Vagina (tissue), 2 donors: ENCODE results near the gene GRIN3A. TPM values are rescaled to one million over a fixed set of nuclear protein-coding genes. Genes with fewer than 3 reads are reported as not detected.

Source experiments
- DNase-seq, 2 donors: peaks; one replicate each; pipeline ENCODE4 v3.0.0-alpha.2; 2017; ENCODE audit errors: extremely low spot score in 2 of 2
- H3K27ac ChIP-seq: fragments of 200-600 bp; sonication (generic); one replicate; pipeline ENCODE4 v1.5.1; 2019
- H3K27me3 ChIP-seq: fragments of 200-600 bp; sonication (generic); one replicate; pipeline ENCODE4 v1.5.1; 2019
- H3K36me3 ChIP-seq, 2 donors: fragments of 200-600 bp; sonication (generic); one replicate each; pipeline ENCODE4 v1.5.1; 2017 to 2019
- H3K4me1 ChIP-seq: fragments of 200-600 bp; sonication (generic); one replicate; pipeline ENCODE4 v1.5.1; 2019
- H3K4me3 ChIP-seq, 2 donors: fragments of 200-600 bp; sonication (generic); 1 replicate in 1 of 2; 2 replicates in 1 of 2; pipeline ENCODE4 v1.5.1; 2016 to 2019
- H3K9me3 ChIP-seq: fragments of 200-600 bp; sonication (generic); one replicate; pipeline ENCODE4 v1.5.1; 2019
- CTCF ChIP-seq, 3 experiments: fragments of 450-650 bp in 2 of 3; fragments of 200-600 bp in 1 of 3; sonication (generic) in 1 of 3; IDR thresholded peaks; one replicate each; pipeline ENCODE4 v1.5.1; 2017 to 2019; ENCODE audit warnings: antibody characterized with exemption in 3 of 3, mild to moderate bottlenecking in 2 of 3, moderate library complexity in 2 of 3
- POLR2A ChIP-seq, 2 donors: fragments of 450-650 bp; IDR thresholded peaks; one replicate each; pipeline ENCODE4 v1.6.1; 2017; ENCODE audit warnings: antibody characterized with exemption in 2 of 2, mild to moderate bottlenecking in 2 of 2, moderate library complexity in 2 of 2
- POLR2AphosphoS5 ChIP-seq, 2 donors: sonication (generic); formaldehyde crosslinking; IDR thresholded peaks; one replicate each; pipeline ENCODE4 v1.9.0; 2017; ENCODE audit warnings: antibody characterized with exemption in 2 of 2, mild to moderate bottlenecking in 2 of 2, low read depth in 1 of 2; ENCODE audit not compliant: insufficient read depth in 1 of 2
- intact Hi-C: fragments of 100-400 bp; cut with DNase I; formaldehyde crosslinking; loops from one replicate; pipeline ENCODE4 v1.15.1; 2023
- total RNA-seq: library from RNA; depleted of rRNA; stranded (reverse); fragments of >200 nt; gene quantifications from one replicate; pipeline ENCODE4 v1.2.3, GENCODE V29; 2016

The GRIN3A gene
- total RNA-seq, 1 donor from 2014 or later: 1.5 TPM

- no peaks in the 10 kb centered on the region for H3K9me3 ChIP-seq
- H3K36me3 ChIP-seq: no peaks in the 10 kb centered on the region
- no peak for DNase-seq
- no peak overlapping the region for H3K4me3 ChIP-seq
- TF ChIP-seq CTCF (IDR thresholded peaks at IDR 0.05): no peak
- TF ChIP-seq POLR2A (IDR thresholded peaks at IDR 0.05): no peak
- TF ChIP-seq POLR2AphosphoS5 (IDR thresholded peaks at IDR 0.05; ENCODE audit: insufficient read depth in 1 of 2, low read depth in 1 of 2): no peak
- no peaks in the 10 kb centered on the region for H3K27me3 ChIP-seq
- no peak overlapping the region for H3K27ac ChIP-seq
- intact Hi-C loops: no loop called here
- H3K4me1 ChIP-seq: no peaks in the 10 kb centered on the region
These were observed 151.8 kb downstream of the GRIN3A start for GRCh38 chr9:101586651-101587050.

DNA sequence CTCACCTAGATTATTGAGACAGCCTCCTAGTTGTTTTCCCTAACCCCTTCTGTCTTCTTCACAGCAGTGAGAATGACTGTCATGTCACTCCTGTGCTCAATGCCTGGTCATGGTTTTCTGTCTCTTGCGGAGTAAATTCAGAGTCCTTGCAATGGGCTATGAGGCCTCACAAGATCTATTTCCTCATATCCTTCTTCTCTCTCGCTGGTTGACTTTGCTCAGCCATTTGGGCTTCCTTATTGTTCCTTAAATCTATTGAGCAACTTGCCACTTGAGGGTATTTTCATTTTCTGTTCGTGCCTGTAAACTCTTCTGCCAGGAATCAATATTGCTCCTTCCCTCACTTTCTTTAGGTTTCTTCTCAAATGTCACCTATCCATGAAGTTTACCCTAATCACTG is 152.7 kb downstream of the GRIN3A start:
- intact Hi-C loops: no loop called here

GRCh38 chr9:101582553-101582952 is 155.9 kb downstream of the GRIN3A start:
- TF ChIP-seq CTCF (IDR thresholded peaks at IDR 0.05) (no peak), POLR2AphosphoS5 (IDR thresholded peaks at IDR 0.05; ENCODE audit: insufficient read depth in 1 of 2, low read depth in 1 of 2) (no peak), POLR2A (IDR thresholded peaks at IDR 0.05) (no peak)

More for the DNA sequence above, 152.7 kb downstream of the GRIN3A start:
- no peaks in the 10 kb centered on the region for H3K27me3 ChIP-seq
- TF ChIP-seq POLR2AphosphoS5 (IDR thresholded peaks at IDR 0.05; ENCODE audit: insufficient read depth in 1 of 2, low read depth in 1 of 2) (no peak), CTCF (IDR thresholded peaks at IDR 0.05) (no peak), POLR2A (IDR thresholded peaks at IDR 0.05) (no peak)
- H3K4me3 ChIP-seq: no peak overlapping the region
- no peak overlapping the region for H3K27ac ChIP-seq
- no peaks in the 10 kb centered on the region for H3K9me3 ChIP-seq
- no peak for DNase-seq
- no peaks in the 10 kb centered on the region for H3K4me1 ChIP-seq
- no peaks in the 10 kb centered on the region for H3K36me3 ChIP-seq

DNA sequence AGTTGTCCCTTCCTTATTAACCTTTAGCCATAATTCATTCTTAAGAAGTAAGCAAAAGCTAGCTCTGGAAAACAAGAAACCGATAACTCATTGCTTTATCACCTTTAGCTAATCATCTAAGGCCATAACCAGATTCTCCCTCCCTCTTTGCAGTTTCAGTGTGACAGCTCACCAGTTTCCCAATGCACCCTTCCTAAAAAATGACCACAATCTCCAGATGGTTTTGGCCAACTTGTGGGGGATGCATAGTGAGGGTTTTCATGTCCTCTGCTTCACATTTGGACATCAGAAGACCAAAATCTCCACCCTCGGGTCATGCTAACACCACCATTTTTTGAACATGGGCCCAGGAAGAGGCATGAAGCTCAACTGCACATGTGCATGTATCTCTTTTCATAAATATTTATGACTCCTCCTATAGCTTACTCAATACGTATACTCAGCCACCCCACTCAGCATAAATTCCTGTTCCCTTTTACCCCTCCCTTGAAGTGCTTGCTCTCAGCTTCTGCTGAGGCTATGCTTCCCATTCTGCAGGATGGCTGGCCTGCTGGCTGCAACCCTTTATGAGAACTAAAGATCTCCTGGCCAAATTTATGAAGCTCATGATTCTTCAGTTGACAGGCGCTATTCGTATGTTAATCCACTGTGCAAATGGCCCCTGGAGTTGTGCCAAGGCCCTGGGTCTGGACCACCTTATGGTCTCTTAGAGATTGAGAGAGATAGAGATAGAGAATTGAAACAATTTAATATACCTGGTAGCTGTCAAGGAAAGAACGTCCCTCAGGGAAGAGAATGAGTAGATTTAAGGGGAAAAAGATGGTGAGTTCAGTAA is 158.5 kb downstream of the GRIN3A start:
- Histone ChIP-seq H3K27ac (no peak overlapping the region), H3K9me3 (no peaks in the 10 kb centered on the region), H3K36me3 (no peaks in the 10 kb centered on the region), H3K4me3 (no peak overlapping the region), H3K27me3 (no peaks in the 10 kb centered on the region), H3K4me1 (no peaks in the 10 kb centered on the region)
- no peak for DNase-seq
- no peak for TF ChIP-seq CTCF (IDR thresholded peaks at IDR 0.05)
- no peak for TF ChIP-seq POLR2A (IDR thresholded peaks at IDR 0.05)
- TF ChIP-seq POLR2AphosphoS5 (IDR thresholded peaks at IDR 0.05; ENCODE audit: insufficient read depth in 1 of 2, low read depth in 1 of 2): no peak
- intact Hi-C loops: no loop called here

More at GRCh38 chr9:101582553-101582952, 155.9 kb downstream of the GRIN3A start:
- no peak for DNase-seq
- H3K4me3 ChIP-seq: no peak overlapping the region
- no peaks in the 10 kb centered on the region for H3K27me3 ChIP-seq
- H3K4me1 ChIP-seq: no peaks in the 10 kb centered on the region
- H3K27ac ChIP-seq: no peak overlapping the region
- intact Hi-C loops: no loop called here
- H3K36me3 ChIP-seq: no peaks in the 10 kb centered on the region
- H3K9me3 ChIP-seq: no peaks in the 10 kb centered on the region

GRCh38 chr9:101578378-101578777 is 160.1 kb downstream of the GRIN3A start:
- Histone ChIP-seq H3K4me3 (no peak overlapping the region), H3K27me3 (no peaks in the 10 kb centered on the region), H3K4me1 (no peaks in the 10 kb centered on the region), H3K9me3 (no peaks in the 10 kb centered on the region), H3K27ac (no peak overlapping the region), H3K36me3 (no peaks in the 10 kb centered on the region)
- intact Hi-C loops: no loop called here
- no peak for DNase-seq
- no peak for TF ChIP-seq POLR2A (IDR thresholded peaks at IDR 0.05)
- no peak for TF ChIP-seq POLR2AphosphoS5 (IDR thresholded peaks at IDR 0.05; ENCODE audit: insufficient read depth in 1 of 2, low read depth in 1 of 2)
- TF ChIP-seq CTCF (IDR thresholded peaks at IDR 0.05): no peak
